Neural cell (in vitro differentiated cells): ENCODE data around the gene APBA2.

Source experiments
- CTCF ChIP-seq: fragments of 450-650 bp; IDR thresholded peaks from 2 replicates; pipeline ENCODE4 v1.5.1; 2014; ENCODE audit warnings: antibody characterized with exemption, mild to moderate bottlenecking, moderate library complexity; ENCODE audit not compliant: poor library complexity, severe bottlenecking
- EP300 ChIP-seq: fragments of 450-650 bp; conservative IDR thresholded peaks from 2 replicates; pipeline ENCODE4 v1.6.1; 2014; ENCODE audit warnings: antibody characterized with exemption, mild to moderate bottlenecking, moderate library complexity; ENCODE audit not compliant: poor library complexity, severe bottlenecking
- EZH2 ChIP-seq: fragments of 200-600, 300-800 bp; shearing (Covaris generic), sonication (generic); IDR thresholded peaks from 2 replicates; pipeline ENCODE4 v1.6.1; 2014; ENCODE audit warnings: antibody characterized with exemption, low read length, borderline replicate concordance, mild to moderate bottlenecking; ENCODE audit not compliant: insufficient read depth, poor library complexity, severe bottlenecking
- MXI1 ChIP-seq: fragments of 450-650 bp; conservative IDR thresholded peaks from 2 replicates; pipeline ENCODE4 v1.6.1; 2014; ENCODE audit warnings: antibody characterized with exemption, mild to moderate bottlenecking; ENCODE audit not compliant: poor library complexity, severe bottlenecking
- POLR2AphosphoS5 ChIP-seq: IDR thresholded peaks from 2 replicates; pipeline ENCODE4 v1.6.1; 2012
- RAD21 ChIP-seq: fragments of 450-650 bp; conservative IDR thresholded peaks from 2 replicates; pipeline ENCODE4 v1.6.1; 2014; ENCODE audit warnings: antibody characterized with exemption, mild to moderate bottlenecking, moderate library complexity
- REST ChIP-seq: IDR thresholded peaks from 2 replicates; pipeline ENCODE4 v1.6.1; 2012; ENCODE audit warnings: borderline replicate concordance
- SMC3 ChIP-seq: fragments of 450-650 bp; conservative IDR thresholded peaks from 2 replicates; pipeline ENCODE4 v1.6.1; 2014; ENCODE audit warnings: antibody characterized with exemption, mild to moderate bottlenecking, moderate library complexity; ENCODE audit not compliant: poor library complexity
- TAF1 ChIP-seq: IDR thresholded peaks from 2 replicates; pipeline ENCODE4 v1.6.1; 2012; ENCODE audit warnings: low read depth

DNA sequence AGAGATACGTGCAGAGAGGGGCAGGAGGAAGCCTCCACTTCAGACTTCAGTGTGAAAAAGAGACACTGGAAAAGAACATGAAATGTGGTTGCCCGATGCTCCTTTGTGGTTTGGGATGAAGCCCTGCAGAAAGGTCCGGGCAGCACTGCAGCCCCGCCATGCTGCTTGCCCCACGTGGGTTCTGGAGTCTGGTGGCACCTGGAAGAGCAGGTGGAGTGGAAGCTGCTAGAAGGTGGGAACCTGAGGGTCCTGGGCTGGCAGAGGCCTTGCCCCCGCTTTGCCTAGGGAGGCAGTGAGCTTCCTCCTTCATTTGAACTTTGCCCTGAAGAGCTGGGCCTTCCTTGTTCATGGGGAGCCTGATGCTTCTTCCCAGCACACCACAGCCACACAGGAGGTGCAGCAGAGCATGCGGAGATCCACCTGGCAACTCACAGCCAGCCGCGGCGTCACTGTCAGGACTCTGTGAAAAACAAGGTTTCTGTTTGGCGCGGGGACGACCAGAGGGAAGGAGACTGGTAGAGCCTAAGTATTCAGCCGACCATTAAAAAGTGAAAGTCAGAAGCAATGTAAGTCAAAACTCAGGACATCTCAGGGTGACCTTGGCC, 59.0 kb downstream of the APBA2 start:
- TF ChIP-seq CTCF: no peak
- no peak for TF ChIP-seq RAD21
- no peak for TF ChIP-seq POLR2AphosphoS5
- TF ChIP-seq SMC3: no peak
- TF ChIP-seq MXI1: no peak
- no peak for TF ChIP-seq EZH2
- no peak for TF ChIP-seq TAF1
- TF ChIP-seq REST: no peak
- TF ChIP-seq EP300: no peak
